Prostate gland (tissue), 2 donors: ENCODE results near the gene RHPN2. TPM values are rescaled to one million over a fixed set of nuclear protein-coding genes. Genes with fewer than 3 reads are reported as not detected.

ENCODE experiments used
- DNase-seq: peaks from one replicate; pipeline ENCODE4 v3.0.0-alpha.2; 2019; ENCODE audit warnings: low spot score
- H3K27ac ChIP-seq, 2 donors: fragments of 200-600 bp; sonication (generic); 2 replicates each; pipeline ENCODE4 v1.5.1; 2017 to 2019
- H3K27me3 ChIP-seq: fragments of 200-600 bp; sonication (generic); replicated peaks from 2 replicates; pipeline ENCODE4 v1.5.1; 2019; ENCODE audit not compliant: insufficient read depth
- H3K36me3 ChIP-seq, 2 donors: fragments of 200-600 bp; sonication (generic); 1 replicate in 1 of 2; 2 replicates in 1 of 2; pipeline versions ENCODE4 v1.5.1 to v1.8.1; 2017 to 2019
- H3K4me1 ChIP-seq: fragments of 200-600 bp; sonication (generic); replicated peaks from 2 replicates; pipeline ENCODE4 v1.5.1; 2019
- H3K4me3 ChIP-seq, 2 donors: fragments of 200-600 bp; sonication (generic); 2 replicates each; pipeline ENCODE4 v1.5.1; 2017 to 2019
- H3K9me3 ChIP-seq: fragments of 200-600 bp; sonication (generic); 2 replicates; pipeline ENCODE4 v1.5.1; 2017
- CTCF ChIP-seq, 4 experiments: fragments of 200-600 bp in 2 of 4; fragments of 450-650 bp in 2 of 4; sonication (generic) in 2 of 4; IDR thresholded peaks; 1 replicate in 3 of 4; 2 replicates in 1 of 4; pipeline ENCODE4 v1.5.1; 2016 to 2019; ENCODE audit warnings: antibody characterized with exemption in 4 of 4, mild to moderate bottlenecking in 2 of 4, moderate library complexity in 2 of 4
- POLR2A ChIP-seq: fragments of 450-650 bp; IDR thresholded peaks from one replicate; pipeline ENCODE4 v1.6.1; 2016; ENCODE audit warnings: antibody characterized with exemption, mild to moderate bottlenecking
- POLR2AphosphoS5 ChIP-seq: sonication (generic); formaldehyde crosslinking; IDR thresholded peaks from one replicate; pipeline ENCODE4 v1.6.1; 2017; ENCODE audit warnings: antibody characterized with exemption
- WGBS: methylation state at CpG from one replicate; pipeline ENCODE4 v1.1.5; 2018; 5-methylcytosine and 5-hydroxymethylcytosine counted together
- intact Hi-C: fragments of 100-400 bp; cut with DNase I; formaldehyde crosslinking; loops from one replicate; pipeline ENCODE4 v1.14.2; 2022
- total RNA-seq, 2 donors: library from RNA; depleted of rRNA; stranded (reverse); fragments of >200 nt; gene quantifications; one replicate each; pipeline ENCODE4 v1.1.0, GENCODE V29; 2016

Gene RHPN2
- total RNA-seq, 2 donors from 2014 or later = 46.2 to 95.0 TPM

GRCh38 chr19:33085570-33086128, 21.0 kb upstream of the RHPN2 start:
- TF ChIP-seq CTCF (IDR thresholded peaks at IDR 0.05) (no peak), POLR2A (no peak), POLR2AphosphoS5 (no peak)
- peaks cover 0 to 8% of the 10 kb centered on the region in 2 donors for H3K36me3 ChIP-seq
- H3K4me3 ChIP-seq = no peak overlapping the region
- intact Hi-C loops = no loop called here
- no peaks in the 10 kb centered on the region for H3K27me3 ChIP-seq
- DNase-seq = no peak
- WGBS = 79% methylated on average over 3 of the region's 3 CpGs
- peaks cover 5% of the 10 kb centered on the region for H3K4me1 ChIP-seq
- no peaks in the 10 kb centered on the region for H3K9me3 ChIP-seq
- no peak overlapping the region for H3K27ac ChIP-seq

- intact Hi-C loops = loop anchor here (5.0 kb wide), 1 partner anchor 109 kb away; the partner anchor contains the start of genes CEP89 and FAAP24
- H3K4me3 ChIP-seq = peak within 1 kb of the TSS; percentile 62 to 92
- peak; percentile 86 for DNase-seq
Measured at GRCh38 chr19:33080761-33081681, 16.3 kb upstream of the RHPN2 start, which contains the start of gene GPATCH1. Gene GPATCH1, plus strand, starts transcription at chr19:33081181. Its CDS starts 13 bp downstream, at chr19:33081194.

GRCh38 chr19:33075519-33075918, 10.8 kb upstream of the RHPN2 start:
- intact Hi-C loops = no loop called here
- H3K27me3 ChIP-seq = no peaks in the 10 kb centered on the region
- 88% methylated on average over 2 of the region's 2 CpGs for WGBS
- no peak overlapping the region for H3K4me3 ChIP-seq
- H3K9me3 ChIP-seq = no peaks in the 10 kb centered on the region
- H3K27ac ChIP-seq = no peak overlapping the region
- no peak for DNase-seq
- H3K4me1 ChIP-seq = no peaks in the 10 kb centered on the region
- no peaks in the 10 kb centered on the region for H3K36me3 ChIP-seq
- TF ChIP-seq POLR2AphosphoS5 = no peak
- no peak for TF ChIP-seq POLR2A
- TF ChIP-seq CTCF (IDR thresholded peaks at IDR 0.05) = no peak

More at GRCh38 chr19:33080761-33081681, 16.3 kb upstream of the RHPN2 start, which contains the start of gene GPATCH1:
- peaks cover 5% of the 10 kb centered on the region for H3K4me1 ChIP-seq
- TF ChIP-seq POLR2A (peak; percentile 48), CTCF (IDR thresholded peaks at IDR 0.05) (peak in 1 of 4 experiments; percentile 14), POLR2AphosphoS5 (peak; percentile 97)
- H3K36me3 ChIP-seq = peaks cover 0 to 3% of the 10 kb centered on the region in 2 donors
- no peaks in the 10 kb centered on the region for H3K9me3 ChIP-seq
- H3K27ac ChIP-seq = peak within 1 kb of the TSS; percentile 80 to 81
- under 1% methylated on average over 62 of the region's 62 CpGs for WGBS
- H3K27me3 ChIP-seq = no peaks in the 10 kb centered on the region

GRCh38 chr19:33071887-33072286, 7.2 kb upstream of the RHPN2 start:
- Histone ChIP-seq H3K36me3 (no peaks in the 10 kb centered on the region), H3K27ac (no peak overlapping the region), H3K27me3 (no peaks in the 10 kb centered on the region), H3K4me1 (no peaks in the 10 kb centered on the region), H3K4me3 (no peak overlapping the region), H3K9me3 (no peaks in the 10 kb centered on the region)
- WGBS = 83% methylated on average over 7 of the region's 7 CpGs
- no peak for DNase-seq
- intact Hi-C loops = no loop called here
- no peak for TF ChIP-seq POLR2AphosphoS5
- no peak for TF ChIP-seq POLR2A
- no peak for TF ChIP-seq CTCF (IDR thresholded peaks at IDR 0.05)
